GM21737 (cell line): ENCODE measurements around the gene OAS2.
"Not testable (repeated sequence)": the region's sequence is repeated elsewhere in the genome, so short reads cannot be mapped to it uniquely, and the experiment has no call there.

Experiments used
- ATAC-seq: cut with Tn5 transposase; IDR thresholded peaks from one replicate; pipeline ENCODE4 v1.9.1; 2021; ENCODE audit warnings: mild to moderate bottlenecking, moderate library complexity; ENCODE audit not compliant: unreplicated experiment

OAS2 gene

DNA sequence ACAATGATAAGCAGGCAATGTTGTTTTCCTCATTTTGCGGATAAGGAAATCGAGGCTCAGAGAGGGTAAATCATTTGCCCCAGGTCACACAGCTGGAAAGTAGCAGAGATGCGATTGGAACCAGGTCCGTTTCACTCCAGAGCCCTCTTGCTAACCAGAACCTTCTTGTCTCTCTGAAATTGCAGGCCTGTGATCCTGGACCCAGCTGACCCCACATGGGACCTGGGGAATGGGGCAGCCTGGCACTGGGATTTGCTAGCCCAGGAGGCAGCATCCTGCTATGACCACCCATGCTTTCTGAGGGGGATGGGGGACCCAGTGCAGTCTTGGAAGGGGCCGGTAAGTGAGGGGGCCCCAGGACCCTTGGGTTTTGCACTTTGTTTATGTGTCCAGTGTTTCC, 30.6 kb upstream of the OAS2 start:
- ATAC-seq: no peak

DNA sequence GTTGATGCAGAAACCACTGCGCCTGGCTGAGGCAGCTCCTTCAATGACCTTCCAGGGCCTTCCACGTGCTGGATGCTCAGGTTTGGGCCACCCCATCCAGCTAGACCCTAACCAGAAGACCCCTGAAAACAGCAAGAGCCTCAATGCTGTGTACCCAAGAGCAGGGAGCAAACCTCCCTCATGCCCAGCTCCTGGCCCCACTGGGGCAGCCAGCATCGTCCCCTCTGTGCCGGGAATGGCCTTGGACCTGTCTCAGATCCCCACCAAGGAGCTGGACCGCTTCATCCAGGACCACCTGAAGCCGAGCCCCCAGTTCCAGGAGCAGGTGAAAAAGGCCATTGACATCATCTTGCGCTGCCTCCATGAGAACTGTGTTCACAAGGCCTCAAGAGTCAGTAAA, 29.5 kb upstream of the OAS2 start:
- ATAC-seq: no peak

DNA sequence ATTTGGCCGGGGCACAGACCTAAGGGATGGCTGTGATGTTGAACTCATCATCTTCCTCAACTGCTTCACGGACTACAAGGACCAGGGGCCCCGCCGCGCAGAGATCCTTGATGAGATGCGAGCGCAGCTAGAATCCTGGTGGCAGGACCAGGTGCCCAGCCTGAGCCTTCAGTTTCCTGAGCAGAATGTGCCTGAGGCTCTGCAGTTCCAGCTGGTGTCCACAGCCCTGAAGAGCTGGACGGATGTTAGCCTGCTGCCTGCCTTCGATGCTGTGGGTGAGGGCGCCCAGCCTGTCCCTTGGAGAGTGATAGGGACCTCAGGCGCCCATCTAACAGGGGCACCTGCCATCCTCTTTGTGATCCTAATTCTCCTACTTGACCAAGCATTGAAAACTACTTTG, 27.6 kb upstream of the OAS2 start:
- ATAC-seq: no peak

DNA sequence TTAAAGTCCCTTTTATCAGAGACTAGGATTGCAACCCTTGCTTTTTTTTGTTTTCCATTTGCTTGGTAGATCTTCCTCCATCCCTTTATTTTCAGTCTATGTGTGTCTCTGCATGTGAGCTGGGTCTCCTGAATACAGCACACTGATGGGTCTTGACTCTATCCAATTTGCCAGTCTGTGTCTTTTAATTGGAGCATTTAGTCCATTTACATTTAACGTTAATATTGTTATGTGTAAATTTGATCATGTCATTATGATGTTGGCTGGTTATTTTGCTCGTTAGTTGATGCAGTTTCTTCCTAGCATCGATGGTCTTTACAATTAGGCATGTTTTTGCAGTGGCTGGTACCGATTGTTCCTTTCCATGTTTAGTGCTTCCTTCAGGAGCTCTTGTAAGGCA, 21.2 kb upstream of the OAS2 start:
- not testable (repeated sequence) for ATAC-seq

DNA sequence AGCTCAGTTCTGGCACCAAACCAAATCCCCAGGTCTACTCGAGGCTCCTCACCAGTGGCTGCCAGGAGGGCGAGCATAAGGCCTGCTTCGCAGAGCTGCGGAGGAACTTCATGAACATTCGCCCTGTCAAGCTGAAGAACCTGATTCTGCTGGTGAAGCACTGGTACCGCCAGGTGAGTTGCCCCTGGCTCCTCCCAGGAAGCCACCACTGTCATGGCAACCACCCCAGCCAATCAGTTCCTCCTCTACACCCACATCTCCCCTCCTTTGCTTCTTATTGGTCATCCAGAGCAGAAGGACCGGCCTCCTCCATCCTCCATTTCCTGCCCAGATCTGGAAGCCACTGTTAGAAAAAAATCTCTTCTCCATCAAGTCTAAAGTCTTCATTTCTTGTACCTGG, 17.2 kb upstream of the OAS2 start:
- ATAC-seq: no peak

- ATAC-seq: no peak
Measured at GRCh38 chr12:112961536-112961935, 16.8 kb upstream of the OAS2 start.

DNA sequence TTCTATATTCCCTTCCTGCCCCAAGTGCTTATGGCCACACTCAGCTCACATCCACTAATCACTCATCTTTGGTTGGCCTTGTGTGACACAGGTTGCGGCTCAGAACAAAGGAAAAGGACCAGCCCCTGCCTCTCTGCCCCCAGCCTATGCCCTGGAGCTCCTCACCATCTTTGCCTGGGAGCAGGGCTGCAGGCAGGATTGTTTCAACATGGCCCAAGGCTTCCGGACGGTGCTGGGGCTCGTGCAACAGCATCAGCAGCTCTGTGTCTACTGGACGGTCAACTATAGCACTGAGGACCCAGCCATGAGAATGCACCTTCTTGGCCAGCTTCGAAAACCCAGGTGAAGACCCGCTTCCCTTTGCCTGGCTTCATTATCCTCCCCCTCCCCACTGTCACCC, 15.8 kb upstream of the OAS2 start:
- ATAC-seq: no peak

DNA sequence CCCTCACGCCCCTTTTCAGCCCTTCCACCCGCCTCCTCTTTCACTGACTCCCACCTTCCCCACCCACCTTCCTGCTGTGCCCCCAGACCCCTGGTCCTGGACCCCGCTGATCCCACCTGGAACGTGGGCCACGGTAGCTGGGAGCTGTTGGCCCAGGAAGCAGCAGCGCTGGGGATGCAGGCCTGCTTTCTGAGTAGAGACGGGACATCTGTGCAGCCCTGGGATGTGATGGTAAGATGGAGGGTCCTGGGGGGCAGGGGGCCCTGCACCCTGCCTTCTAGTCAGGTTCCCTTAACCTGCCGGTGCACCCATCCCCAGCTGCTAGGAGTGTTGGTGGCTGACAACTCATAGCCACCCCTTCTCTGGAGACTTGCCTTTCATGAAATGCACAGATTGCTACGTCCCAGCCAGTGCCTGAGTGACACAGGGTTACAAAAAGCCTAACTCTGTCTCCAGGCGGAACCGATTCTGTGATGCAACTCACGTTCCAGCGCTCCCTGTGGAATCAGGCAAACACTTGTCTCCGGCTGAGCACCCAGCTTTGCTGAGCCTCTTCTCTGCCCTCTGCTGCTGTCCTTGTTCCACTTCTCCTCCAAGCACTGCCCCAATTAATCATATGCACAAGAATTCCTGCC, 15.0 kb upstream of the OAS2 start:
- ATAC-seq: no peak

- ATAC-seq: no peak
Measured at GRCh38 chr12:112964067-112964670, 14.2 kb upstream of the OAS2 start.

GRCh38 chr12:112964915-112965314, 13.4 kb upstream of the OAS2 start:
- no peak for ATAC-seq

- ATAC-seq: no peak
Measured at GRCh38 chr12:112965643-112966042, 12.7 kb upstream of the OAS2 start.

DNA sequence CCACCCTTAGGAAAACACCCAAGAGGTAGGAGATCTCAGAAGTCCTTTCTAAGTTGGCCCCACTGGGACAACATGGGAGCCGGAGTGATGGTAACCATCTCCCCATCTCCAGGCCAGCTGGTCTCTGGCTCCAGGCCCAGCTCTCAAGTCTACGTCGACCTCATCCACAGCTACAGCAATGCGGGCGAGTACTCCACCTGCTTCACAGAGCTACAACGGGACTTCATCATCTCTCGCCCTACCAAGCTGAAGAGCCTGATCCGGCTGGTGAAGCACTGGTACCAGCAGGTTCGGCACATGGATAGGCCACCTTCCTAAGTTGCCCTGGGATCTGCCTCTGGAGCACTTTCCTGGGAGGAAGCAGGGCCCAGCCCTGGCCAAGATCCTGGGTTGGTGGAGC, 11.0 kb upstream of the OAS2 start:
- ATAC-seq: no peak

GRCh38 chr12:112967858-112968257, 10.5 kb upstream of the OAS2 start:
- ATAC-seq: no peak

GRCh38 chr12:112969547-112970306, 8.6 kb upstream of the OAS2 start:
- no peak for ATAC-seq

- ATAC-seq: no peak
Measured at GRCh38 chr12:112970391-112970790, 7.9 kb upstream of the OAS2 start.

- no peak for ATAC-seq
Measured at GRCh38 chr12:112971248-112971647, 7.1 kb upstream of the OAS2 start.

GRCh38 chr12:112973011-112973735, 5.1 kb upstream of the OAS2 start:
- ATAC-seq: no peak

- no peak for ATAC-seq
Measured at GRCh38 chr12:112973818-112974231, 4.5 kb upstream of the OAS2 start.

DNA sequence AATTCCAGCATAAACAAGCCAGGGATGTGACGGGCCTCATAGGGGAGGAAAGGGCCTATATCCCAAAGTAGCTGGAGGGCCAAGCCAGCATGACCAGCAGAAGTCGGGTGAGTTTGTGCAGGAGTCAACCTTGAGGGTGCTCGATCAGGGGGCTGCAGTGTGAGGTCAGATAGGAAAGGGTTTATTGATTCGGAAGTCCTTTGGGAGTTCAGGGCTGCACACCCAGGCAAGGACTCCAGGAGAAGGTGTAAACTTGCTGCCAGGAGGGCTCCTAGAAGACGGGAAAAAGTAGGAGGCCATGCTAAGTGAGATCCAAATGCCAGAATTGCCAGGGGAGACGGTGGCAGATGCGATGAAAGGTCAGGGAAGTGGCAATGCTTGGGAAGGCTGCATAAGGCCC, 3.4 kb upstream of the OAS2 start:
- no peak for ATAC-seq

DNA sequence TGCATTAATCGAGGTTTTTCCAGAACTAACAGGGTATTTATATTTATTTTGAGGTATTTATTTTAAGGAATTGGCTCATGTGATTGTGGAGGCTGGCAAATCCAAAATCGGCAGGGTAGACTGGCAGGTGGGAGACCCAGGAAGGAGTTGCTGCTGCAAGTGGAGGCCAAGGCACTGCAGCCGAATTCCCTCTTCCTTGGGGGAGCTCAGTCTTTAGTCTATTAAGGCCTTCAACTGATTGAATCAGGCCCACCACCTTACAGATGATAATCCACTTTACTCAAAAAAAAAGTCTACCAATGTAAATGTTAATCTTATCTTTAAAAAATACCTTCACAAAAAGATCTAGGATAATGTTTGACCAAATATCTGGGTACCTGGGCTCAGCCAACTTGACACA, 1.2 kb upstream of the OAS2 start:
- no peak for ATAC-seq

DNA sequence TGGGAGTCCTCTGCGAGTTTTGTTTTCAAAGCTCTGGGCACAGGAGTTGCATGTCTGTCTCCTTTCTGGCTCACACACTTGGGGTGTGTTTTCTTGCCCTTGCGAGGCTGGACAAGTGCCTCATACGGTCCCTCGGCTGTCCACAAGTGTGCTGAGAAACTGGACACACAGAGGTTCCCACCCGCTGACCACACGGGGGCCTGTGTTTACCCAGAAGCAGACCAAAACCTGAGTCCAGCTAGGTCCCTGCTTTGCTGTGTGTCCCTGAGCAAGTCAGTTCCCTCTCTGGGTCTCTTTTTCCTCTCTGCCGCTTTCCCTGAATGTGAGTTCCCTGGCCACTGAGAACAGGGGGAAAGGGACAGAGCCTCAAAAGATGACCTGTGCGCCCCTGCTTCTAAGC, 678 bp upstream of the OAS2 start:
- no peak for ATAC-seq
